Mesodermal cell (in vitro differentiated cells): ENCODE measurements around the gene IL32.

Experiments
- H3K27ac ChIP-seq: 2 replicates; pipeline ENCODE4 v1.7.0; 2013; ENCODE audit warnings: mild to moderate bottlenecking, low read depth, low read length, moderate library complexity; ENCODE audit not compliant: severe bottlenecking
- H3K36me3 ChIP-seq: 2 replicates; pipeline ENCODE4 v1.7.1; 2013; ENCODE audit warnings: mild to moderate bottlenecking, low read length, moderate library complexity; ENCODE audit not compliant: control insufficient read depth, insufficient read depth
- H3K4me1 ChIP-seq: one replicate; pipeline ENCODE4 v1.7.1; 2013; ENCODE audit warnings: mild to moderate bottlenecking, low read length; ENCODE audit not compliant: insufficient read depth, control insufficient read depth, poor library complexity, severe bottlenecking
- H3K4me3 ChIP-seq: 2 replicates; pipeline ENCODE4 v1.7.0; 2013; ENCODE audit warnings: low read length, control low read depth, mild to moderate bottlenecking; ENCODE audit not compliant: insufficient read depth, poor library complexity, severe bottlenecking; ENCODE audit errors: extremely low read depth
- H3K9me3 ChIP-seq: 2 replicates; pipeline ENCODE4 v1.7.1; 2013; ENCODE audit warnings: mild to moderate bottlenecking, low read length, moderate library complexity; ENCODE audit not compliant: control insufficient read depth
- WGBS, 2 experiments: methylation state at CpG; one replicate each; pipeline ENCODE4 v1.1.5; 2013; ENCODE audit warnings: missing lambda C conversion rate in 2 of 2; ENCODE audit not compliant: insufficient coverage in 2 of 2; 5-methylcytosine and 5-hydroxymethylcytosine counted together

Gene IL32

GRCh38 chr16:3096362-3096761 is 30.9 kb downstream of the IL32 start:
- Histone ChIP-seq H3K36me3 (no peaks in the 10 kb centered on the region), H3K4me3 (no peak overlapping the region), H3K9me3 (no peaks in the 10 kb centered on the region), H3K4me1 (peaks cover 5% of the 10 kb centered on the region), H3K27ac (no peak overlapping the region)
- 87 to 100% methylated on average over 6 of the region's 6 CpGs for WGBS, 2 experiments

- H3K27ac ChIP-seq: no peak overlapping the region
- H3K4me3 ChIP-seq: no peak overlapping the region
- peaks cover 5% of the 10 kb centered on the region for H3K4me1 ChIP-seq
- H3K36me3 ChIP-seq: no peaks in the 10 kb centered on the region
- 17 to 38% methylated on average over 1 to 4 of the region's 8 CpGs for WGBS, 2 experiments
- no peaks in the 10 kb centered on the region for H3K9me3 ChIP-seq
These were observed 31.8 kb downstream of the IL32 start for GRCh38 chr16:3097266-3097665.

GRCh38 chr16:3098459-3099394 is 33.3 kb downstream of the IL32 start, which contains the start of gene ZSCAN10:
ZSCAN10 (minus strand) TSS chr16:3099294; CDS start chr16:3092937, 6,357 bp downstream.
- Histone ChIP-seq H3K4me3 (peak within 1 kb of the TSS; percentile 24), H3K9me3 (no peaks in the 10 kb centered on the region), H3K27ac (no peak within 1 kb of the TSS), H3K36me3 (no peaks in the 10 kb centered on the region), H3K4me1 (peaks cover 5% of the 10 kb centered on the region)
- WGBS, 2 experiments: 10 to 20% methylated on average over 10 to 16 of the region's 21 CpGs

- H3K36me3 ChIP-seq: no peaks in the 10 kb centered on the region
- 18 to 29% methylated on average over 2 to 3 of the region's 5 CpGs for WGBS, 2 experiments
- H3K4me1 ChIP-seq: peaks cover 5% of the 10 kb centered on the region
- H3K9me3 ChIP-seq: no peaks in the 10 kb centered on the region
- no peak overlapping the region for H3K27ac ChIP-seq
- peak overlapping the region; percentile 24 for H3K4me3 ChIP-seq
These were observed 33.9 kb downstream of the IL32 start for GRCh38 chr16:3099395-3099731.

GRCh38 chr16:3099732-3100499 is 34.5 kb downstream of the IL32 start:
- Histone ChIP-seq H3K4me3 (peak overlapping the region; percentile 24), H3K27ac (no peak overlapping the region), H3K9me3 (no peaks in the 10 kb centered on the region), H3K4me1 (peaks cover 5% of the 10 kb centered on the region), H3K36me3 (no peaks in the 10 kb centered on the region)
- 4 to 6% methylated on average over 12 to 15 of the region's 39 CpGs for WGBS, 2 experiments

- Histone ChIP-seq H3K4me3 (no peak overlapping the region), H3K9me3 (no peaks in the 10 kb centered on the region), H3K36me3 (no peaks in the 10 kb centered on the region), H3K4me1 (peaks cover 10% of the 10 kb centered on the region), H3K27ac (no peak overlapping the region)
- WGBS, 2 experiments: 74 to 75% methylated on average over 20 to 22 of the region's 29 CpGs
These were observed 35.8 kb downstream of the IL32 start for GRCh38 chr16:3101018-3101840.

GRCh38 chr16:3101841-3102470 is 36.5 kb downstream of the IL32 start:
- Histone ChIP-seq H3K4me3 (no peak overlapping the region), H3K4me1 (peaks cover 10% of the 10 kb centered on the region), H3K36me3 (no peaks in the 10 kb centered on the region), H3K27ac (no peak overlapping the region), H3K9me3 (no peaks in the 10 kb centered on the region)
- 60 to 61% methylated on average over 19 to 23 of the region's 27 CpGs for whole genome bisulfite sequencing, 2 experiments

GRCh38 chr16:3106205-3106928 is 40.9 kb downstream of the IL32 start:
- Histone ChIP-seq H3K9me3 (no peaks in the 10 kb centered on the region), H3K27ac (no peak overlapping the region), H3K4me1 (peaks cover 5% of the 10 kb centered on the region), H3K36me3 (no peaks in the 10 kb centered on the region), H3K4me3 (peak overlapping the region; percentile 60)
- WGBS, 2 experiments: 1 to 2% methylated on average over 58 to 74 of the region's 74 CpGs

GRCh38 chr16:3112058-3112880 is 46.8 kb downstream of the IL32 start, which contains the start of gene ZNF205:
ZNF205 (plus strand) TSS chr16:3112586; CDS start chr16:3113431, 845 bp downstream.
- peaks cover 13% of the 10 kb centered on the region for H3K4me1 ChIP-seq
- H3K4me3 ChIP-seq: peak within 1 kb of the TSS; percentile 95
- H3K36me3 ChIP-seq: peaks cover 25% of the 10 kb centered on the region
- no peaks in the 10 kb centered on the region for H3K9me3 ChIP-seq
- 11 to 18% methylated on average over 10 to 19 of the region's 23 CpGs for WGBS, 2 experiments
- H3K27ac ChIP-seq: no peak within 1 kb of the TSS
